GM21717 (cell line): ENCODE data around the gene PI4KA.
"Not testable (repeated sequence)": the region's sequence is repeated elsewhere in the genome, so short reads cannot be mapped to it uniquely, and the experiment has no call there.

Experiments
- ATAC-seq: cut with Tn5 transposase; IDR thresholded peaks from one replicate; pipeline ENCODE4 v1.9.1; 2021; ENCODE audit warnings: mild to moderate bottlenecking, moderate library complexity; ENCODE audit not compliant: unreplicated experiment

PI4KA gene

GRCh38 chr22:20779014-20779817 is 79.4 kb downstream of the PI4KA start:
- ATAC-seq: no peak

- no peak for ATAC-seq
These were observed 81.0 kb downstream of the PI4KA start for GRCh38 chr22:20777420-20778177.

GRCh38 chr22:20776624-20777405 is 81.8 kb downstream of the PI4KA start:
- no peak for ATAC-seq

- ATAC-seq: no peak
These were observed 83.2 kb downstream of the PI4KA start for GRCh38 chr22:20775342-20775895.

- no peak for ATAC-seq
These were observed 83.7 kb downstream of the PI4KA start for GRCh38 chr22:20774882-20775281.

GRCh38 chr22:20773793-20774212 is 84.8 kb downstream of the PI4KA start, which contains the start of gene SERPIND1:
Gene SERPIND1 (plus strand): TSS chr22:20774113. CDS start chr22:20779313, 5,200 bp downstream.
- no peak for ATAC-seq

GRCh38 chr22:20771918-20772625 is 86.5 kb downstream of the PI4KA start:
- no peak for ATAC-seq

GRCh38 chr22:20769496-20769826 is 89.2 kb downstream of the PI4KA start:
- ATAC-seq: not testable (repeated sequence)

GRCh38 chr22:20766530-20766929 is 92.1 kb downstream of the PI4KA start:
- ATAC-seq: no peak

- no peak for ATAC-seq
These were observed 92.7 kb downstream of the PI4KA start for GRCh38 chr22:20765938-20766337.

GRCh38 chr22:20764729-20765128 is 93.9 kb downstream of the PI4KA start:
- ATAC-seq: no peak

- ATAC-seq: no peak
These were observed 94.2 kb downstream of the PI4KA start for GRCh38 chr22:20764471-20764720.

- no peak for ATAC-seq
These were observed 94.8 kb downstream of the PI4KA start for GRCh38 chr22:20763630-20764470.

GRCh38 chr22:20762233-20762796 is 96.3 kb downstream of the PI4KA start:
- no peak for ATAC-seq

GRCh38 chr22:20761536-20761935 is 97.1 kb downstream of the PI4KA start:
- no peak for ATAC-seq

- ATAC-seq: no peak
These were observed 98.5 kb downstream of the PI4KA start for GRCh38 chr22:20760084-20760483.

- no peak for ATAC-seq
These were observed 99.9 kb downstream of the PI4KA start for GRCh38 chr22:20758688-20759087.

GRCh38 chr22:20756846-20757245 is 101.8 kb downstream of the PI4KA start:
- ATAC-seq: no peak

GRCh38 chr22:20752873-20753272 is 105.7 kb downstream of the PI4KA start:
- ATAC-seq: no peak
